ENCODE data around the gene STXBP6.
"Not testable (repeated sequence)": the region's sequence is repeated elsewhere in the genome, so short reads cannot be mapped to it uniquely, and the experiment has no call there.

The STXBP6 gene

DNA sequence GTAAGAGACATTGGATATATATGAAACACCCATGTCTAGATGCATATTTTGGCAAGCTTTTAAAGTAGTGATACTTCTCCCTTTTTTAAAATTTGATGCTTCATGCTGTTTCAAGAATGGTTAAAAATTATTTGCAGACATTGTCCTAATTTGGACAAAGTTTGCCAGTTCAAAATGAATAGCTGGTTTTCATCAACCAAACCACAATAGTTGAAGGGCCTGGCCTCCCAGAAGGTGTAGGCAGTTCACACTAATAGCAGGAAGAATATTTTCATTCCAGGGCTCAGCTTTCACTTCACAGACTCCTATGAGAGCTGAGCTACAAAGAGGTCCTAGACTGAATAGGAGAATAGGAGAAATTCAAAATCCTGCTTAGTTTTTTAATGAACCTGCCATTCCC is 78.7 kb downstream of the STXBP6 start:
- DNase-seq (ENCODE audit: low read depth, low spot score): no peak
- ChIA-PET CTCF (no interaction called here), POLR2A (no interaction called here)
- no peak overlapping the region for H3K4me3 ChIP-seq (ENCODE audit: low read depth, low read length)
- TF ChIP-seq, protein P1, sequence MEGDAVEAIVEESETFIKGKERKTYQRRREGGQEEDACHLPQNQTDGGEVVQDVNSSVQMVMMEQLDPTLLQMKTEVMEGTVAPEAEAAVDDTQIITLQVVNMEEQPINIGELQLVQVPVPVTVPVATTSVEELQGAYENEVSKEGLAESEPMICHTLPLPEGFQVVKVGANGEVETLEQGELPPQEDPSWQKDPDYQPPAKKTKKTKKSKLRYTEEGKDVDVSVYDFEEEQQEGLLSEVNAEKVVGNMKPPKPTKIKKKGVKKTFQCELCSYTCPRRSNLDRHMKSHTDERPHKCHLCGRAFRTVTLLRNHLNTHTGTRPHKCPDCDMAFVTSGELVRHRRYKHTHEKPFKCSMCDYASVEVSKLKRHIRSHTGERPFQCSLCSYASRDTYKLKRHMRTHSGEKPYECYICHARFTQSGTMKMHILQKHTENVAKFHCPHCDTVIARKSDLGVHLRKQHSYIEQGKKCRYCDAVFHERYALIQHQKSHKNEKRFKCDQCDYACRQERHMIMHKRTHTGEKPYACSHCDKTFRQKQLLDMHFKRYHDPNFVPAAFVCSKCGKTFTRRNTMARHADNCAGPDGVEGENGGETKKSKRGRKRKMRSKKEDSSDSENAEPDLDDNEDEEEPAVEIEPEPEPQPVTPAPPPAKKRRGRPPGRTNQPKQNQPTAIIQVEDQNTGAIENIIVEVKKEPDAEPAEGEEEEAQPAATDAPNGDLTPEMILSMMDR (IDR thresholded peaks at IDR 0.05; ENCODE audit: insufficient read depth, low read length, missing control alignments): no peak

DNA sequence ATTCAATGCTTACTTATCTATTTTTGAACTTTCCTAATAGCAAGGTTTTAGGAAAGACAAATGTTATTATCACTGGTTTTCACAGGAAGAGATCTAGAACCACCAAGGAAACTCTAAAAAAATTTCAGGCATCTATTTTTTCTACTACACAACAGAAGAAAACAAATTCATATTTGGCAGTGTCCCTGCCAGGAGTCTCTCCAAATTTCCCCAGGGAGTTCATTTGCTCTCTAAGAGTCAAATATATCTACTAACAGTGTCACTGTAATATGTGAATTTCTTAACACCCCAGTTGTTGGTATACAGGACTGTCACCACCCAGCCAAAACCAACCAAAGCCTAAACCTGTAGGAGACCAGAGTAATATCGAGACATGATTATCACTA is 83.4 kb downstream of the STXBP6 start:
- TF ChIP-seq, protein P1 (IDR thresholded peaks at IDR 0.05; ENCODE audit: insufficient read depth, low read length, missing control alignments): no peak
- POLR2A ChIA-PET: no interaction called here
- CTCF ChIA-PET: no interaction called here
- H3K4me3 ChIP-seq (ENCODE audit: low read depth, low read length): no peak overlapping the region
- DNase-seq (ENCODE audit: low read depth, low spot score): no peak

- no peak overlapping the region for H3K4me3 ChIP-seq (ENCODE audit: low read depth, low read length)
- POLR2A ChIA-PET: no interaction called here
- peak; percentile 49 for DNase-seq (ENCODE audit: low read depth, low spot score)
Observed at GRCh38 chr14:24965934-24966578, 83.9 kb downstream of the STXBP6 start.

DNA sequence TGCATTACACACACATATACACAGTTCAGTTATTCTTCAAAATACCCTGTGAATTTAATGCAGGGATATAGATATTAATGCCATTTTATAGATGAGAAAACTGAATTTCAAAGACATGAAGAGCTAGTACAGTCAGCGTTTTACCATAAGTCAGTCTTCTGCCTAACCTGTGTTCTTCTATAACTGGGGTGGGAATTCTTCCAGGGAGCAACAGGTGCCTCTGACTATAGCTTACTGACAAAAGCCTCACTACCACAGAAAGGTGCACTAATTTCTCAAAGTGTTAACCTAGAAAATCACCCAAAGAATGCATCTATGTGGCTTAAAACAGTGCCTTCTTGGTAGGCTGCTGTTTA is 84.4 kb downstream of the STXBP6 start:
- TF ChIP-seq, protein P1 (IDR thresholded peaks at IDR 0.05; ENCODE audit: insufficient read depth, low read length, missing control alignments): no peak
- DNase-seq (ENCODE audit: low read depth, low spot score): no peak
- ChIA-PET CTCF (no interaction called here), POLR2A (no interaction called here)
- H3K4me3 ChIP-seq (ENCODE audit: low read depth, low read length): no peak overlapping the region

More at GRCh38 chr14:24965934-24966578, 83.9 kb downstream of the STXBP6 start:
- TF ChIP-seq, protein P1 (IDR thresholded peaks at IDR 0.05; ENCODE audit: insufficient read depth, low read length, missing control alignments): no peak
- CTCF ChIA-PET: no interaction called here

DNA sequence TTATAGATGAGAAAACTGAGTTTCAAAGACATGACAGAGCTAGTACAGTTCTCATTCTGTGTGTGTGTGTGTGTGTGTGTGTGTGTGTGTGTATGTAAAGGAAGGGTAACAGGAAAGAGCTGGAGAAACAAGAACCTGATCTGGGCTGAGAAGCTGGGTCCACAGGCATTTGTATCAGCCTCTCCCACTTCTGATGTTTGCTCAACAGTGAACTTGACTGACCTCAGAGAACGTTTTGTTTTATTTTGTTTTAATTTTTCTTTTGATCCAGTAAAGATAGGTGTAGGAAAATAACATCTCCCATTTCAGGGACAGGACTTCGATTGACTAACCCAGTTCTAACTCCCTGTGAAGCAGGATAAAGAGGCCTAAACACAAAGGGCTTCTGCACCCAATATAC is 85.4 kb downstream of the STXBP6 start:
- POLR2A ChIA-PET: no interaction called here
- no peak for DNase-seq (ENCODE audit: low read depth, low spot score)
- H3K4me3 ChIP-seq (ENCODE audit: low read depth, low read length): no peak overlapping the region
- TF ChIP-seq, protein P1 (IDR thresholded peaks at IDR 0.05; ENCODE audit: insufficient read depth, low read length, missing control alignments): no peak
- CTCF ChIA-PET: no interaction called here

DNA sequence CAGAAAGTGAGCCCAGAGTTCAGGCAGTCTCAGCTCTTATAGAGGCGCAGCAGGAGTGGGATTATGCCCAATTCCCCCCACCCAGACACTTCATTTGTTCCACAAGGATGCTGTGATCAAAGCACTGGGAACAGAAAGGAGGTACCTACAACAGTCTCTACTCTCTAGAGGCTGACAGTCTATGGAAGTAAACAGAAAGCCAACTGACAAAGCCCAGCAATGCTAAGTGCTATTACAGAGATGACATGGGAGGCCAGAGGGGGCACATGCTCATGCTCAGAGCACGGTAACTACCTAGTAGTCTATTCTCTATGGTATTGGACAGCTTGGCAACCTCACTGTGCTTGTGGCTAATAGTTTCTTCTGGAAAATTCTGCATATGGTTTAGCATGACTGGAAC is 85.9 kb downstream of the STXBP6 start:
- POLR2A ChIA-PET: no interaction called here
- TF ChIP-seq, protein P1 (IDR thresholded peaks at IDR 0.05; ENCODE audit: insufficient read depth, low read length, missing control alignments): no peak
- H3K4me3 ChIP-seq (ENCODE audit: low read depth, low read length): no peak overlapping the region
- CTCF ChIA-PET: no interaction called here
- no peak for DNase-seq (ENCODE audit: low read depth, low spot score)

GRCh38 chr14:24962118-24962517 is 87.8 kb downstream of the STXBP6 start:
- H3K4me3 ChIP-seq (ENCODE audit: low read depth, low read length); DNase-seq (ENCODE audit: low read depth, low spot score); POLR2A ChIA-PET; CTCF ChIA-PET: not testable (repeated sequence)
